Cardiac muscle cell (in vitro differentiated cells and primary cell): ENCODE measurements around the gene RFLNA. TPM values are rescaled to one million over a fixed set of nuclear protein-coding genes. Genes with fewer than 3 reads are reported as not detected.

ENCODE experiments used
- DNase-seq, 2 donors: peaks; one replicate each; pipeline versions ENCODE4 v3.0.0 to v3.0.0-alpha.2; 2010 to 2017; ENCODE audit warnings: low read depth in 1 of 2, low spot score in 1 of 2
- H3K27ac ChIP-seq: fragments of 200-600 bp; sonication (generic); 2 replicates; pipeline ENCODE4 v1.5.1; 2016
- H3K27me3 ChIP-seq: fragments of 200-600 bp; sonication (generic); 2 replicates; pipeline ENCODE4 v1.6.0; 2016; ENCODE audit warnings: control low read depth
- H3K36me3 ChIP-seq: fragments of 200-600 bp; sonication (generic); 2 replicates; pipeline ENCODE4 v1.5.1; 2016; ENCODE audit warnings: control low read depth
- H3K4me1 ChIP-seq: fragments of 200-600 bp; sonication (generic); 2 replicates; pipeline ENCODE4 v1.8.1; 2017; ENCODE audit warnings: low read depth, mild to moderate bottlenecking, mixed run types
- H3K4me3 ChIP-seq: fragments of 200-600 bp; sonication (generic); 2 replicates; pipeline ENCODE4 v1.5.1; 2016; ENCODE audit warnings: mild to moderate bottlenecking
- H3K9me3 ChIP-seq: fragments of 200-600 bp; sonication (generic); 2 replicates; pipeline ENCODE4 v1.5.1; 2017; ENCODE audit warnings: low read depth, mild to moderate bottlenecking, control low read depth
- polyA plus RNA-seq: library from polyadenylated mRNA; unstranded; fragments of >200 nt; fragmentation: Nextera tagmentation; extraction: Ambion mirVana; gene quantifications from 2 replicates; pipeline ENCODE4 v1.2.1, GENCODE V29; 2016
- total RNA-seq: library from RNA; depleted of rRNA; stranded (reverse); fragments of >200 nt; gene quantifications from 2 replicates; pipeline ENCODE4 v1.2.3, GENCODE V29; 2016
- TF ChIP-seq, protein P1 (sequence below): IDR thresholded peaks from 2 replicates; pipeline ENCODE4 v1.5.1; 2012; ENCODE audit warnings: low read depth, mild to moderate bottlenecking, low read length

The RFLNA gene
- total and polyA plus RNA-seq, 2 experiments from 2014 or later, result 1.8 to 4.5 TPM

GRCh38 chr12:124337622-124338021 lies 42.7 kb downstream of the RFLNA start:
- no peaks in the 10 kb centered on the region for H3K4me1 ChIP-seq
- TF ChIP-seq, protein P1, sequence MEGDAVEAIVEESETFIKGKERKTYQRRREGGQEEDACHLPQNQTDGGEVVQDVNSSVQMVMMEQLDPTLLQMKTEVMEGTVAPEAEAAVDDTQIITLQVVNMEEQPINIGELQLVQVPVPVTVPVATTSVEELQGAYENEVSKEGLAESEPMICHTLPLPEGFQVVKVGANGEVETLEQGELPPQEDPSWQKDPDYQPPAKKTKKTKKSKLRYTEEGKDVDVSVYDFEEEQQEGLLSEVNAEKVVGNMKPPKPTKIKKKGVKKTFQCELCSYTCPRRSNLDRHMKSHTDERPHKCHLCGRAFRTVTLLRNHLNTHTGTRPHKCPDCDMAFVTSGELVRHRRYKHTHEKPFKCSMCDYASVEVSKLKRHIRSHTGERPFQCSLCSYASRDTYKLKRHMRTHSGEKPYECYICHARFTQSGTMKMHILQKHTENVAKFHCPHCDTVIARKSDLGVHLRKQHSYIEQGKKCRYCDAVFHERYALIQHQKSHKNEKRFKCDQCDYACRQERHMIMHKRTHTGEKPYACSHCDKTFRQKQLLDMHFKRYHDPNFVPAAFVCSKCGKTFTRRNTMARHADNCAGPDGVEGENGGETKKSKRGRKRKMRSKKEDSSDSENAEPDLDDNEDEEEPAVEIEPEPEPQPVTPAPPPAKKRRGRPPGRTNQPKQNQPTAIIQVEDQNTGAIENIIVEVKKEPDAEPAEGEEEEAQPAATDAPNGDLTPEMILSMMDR, result no peak
- no peak overlapping the region for H3K4me3 ChIP-seq
- H3K36me3 ChIP-seq, result peaks cover 35% of the 10 kb centered on the region
- H3K9me3 ChIP-seq, result no peaks in the 10 kb centered on the region
- no peaks in the 10 kb centered on the region for H3K27me3 ChIP-seq
- H3K27ac ChIP-seq, result no peak overlapping the region
- no peak for DNase-seq

GRCh38 chr12:124338448-124338847 lies 43.6 kb downstream of the RFLNA start:
- Histone ChIP-seq H3K9me3 (no peaks in the 10 kb centered on the region), H3K4me3 (no peak overlapping the region), H3K4me1 (no peaks in the 10 kb centered on the region), H3K27ac (no peak overlapping the region), H3K36me3 (peaks cover 39% of the 10 kb centered on the region), H3K27me3 (no peaks in the 10 kb centered on the region)
- TF ChIP-seq, protein P1, result no peak
- DNase-seq, result no peak

- TF ChIP-seq, protein P1, result no peak
- peaks cover 41% of the 10 kb centered on the region for H3K36me3 ChIP-seq
Measured at GRCh38 chr12:124338876-124339603, 44.1 kb downstream of the RFLNA start.

DNA sequence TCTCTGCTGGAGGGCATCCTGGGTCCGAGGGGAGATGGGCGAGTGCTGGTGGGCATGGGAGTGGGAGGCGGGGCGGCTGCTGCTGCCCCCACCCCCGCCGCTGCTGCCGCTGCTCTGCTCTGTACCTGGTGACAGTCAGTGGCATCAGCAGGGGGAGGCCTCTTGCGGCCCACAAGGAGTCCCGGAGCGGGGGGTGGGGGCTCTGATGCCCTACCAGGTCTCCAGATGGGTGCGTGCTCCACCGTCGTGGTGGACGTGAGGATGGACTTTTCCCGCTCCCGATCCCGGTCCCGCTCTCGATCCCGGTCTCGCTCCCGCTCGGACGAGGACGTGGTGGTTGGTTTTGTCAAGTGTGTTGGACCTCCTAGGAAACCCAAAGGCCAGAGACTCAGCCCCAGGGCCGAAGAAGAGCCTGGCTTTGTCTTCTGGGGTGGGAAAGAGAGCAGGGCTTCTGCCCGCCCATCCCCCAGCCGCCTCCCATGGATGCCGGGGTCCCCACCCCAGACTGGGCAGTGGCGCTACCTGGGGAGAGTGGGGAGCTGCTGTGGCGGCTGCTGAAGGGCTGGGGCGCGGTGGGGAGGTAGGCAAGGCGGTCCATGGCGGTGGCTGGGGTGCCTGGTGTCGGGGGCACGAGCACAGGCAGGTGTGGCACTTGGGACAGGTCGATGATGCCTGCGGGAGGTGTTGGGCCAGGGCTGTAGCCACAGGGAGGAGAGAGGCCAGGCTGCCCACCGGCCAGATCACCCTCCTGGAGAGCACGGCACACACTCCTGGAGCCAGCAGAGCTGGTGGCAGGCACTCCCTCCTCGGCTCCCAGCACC lies 45.4 kb downstream of the RFLNA start:
- no peaks in the 10 kb centered on the region for H3K9me3 ChIP-seq
- DNase-seq, result no peak
- H3K36me3 ChIP-seq, result peaks cover 36% of the 10 kb centered on the region
- H3K27ac ChIP-seq, result no peak overlapping the region
- no peak overlapping the region for H3K4me3 ChIP-seq
- H3K4me1 ChIP-seq, result no peaks in the 10 kb centered on the region
- no peaks in the 10 kb centered on the region for H3K27me3 ChIP-seq
- TF ChIP-seq, protein P1, result no peak

More at GRCh38 chr12:124338876-124339603, 44.1 kb downstream of the RFLNA start:
- Histone ChIP-seq H3K4me3 (no peak overlapping the region), H3K4me1 (no peaks in the 10 kb centered on the region), H3K9me3 (no peaks in the 10 kb centered on the region), H3K27me3 (no peaks in the 10 kb centered on the region), H3K27ac (no peak overlapping the region)
- DNase-seq, result no peak

DNA sequence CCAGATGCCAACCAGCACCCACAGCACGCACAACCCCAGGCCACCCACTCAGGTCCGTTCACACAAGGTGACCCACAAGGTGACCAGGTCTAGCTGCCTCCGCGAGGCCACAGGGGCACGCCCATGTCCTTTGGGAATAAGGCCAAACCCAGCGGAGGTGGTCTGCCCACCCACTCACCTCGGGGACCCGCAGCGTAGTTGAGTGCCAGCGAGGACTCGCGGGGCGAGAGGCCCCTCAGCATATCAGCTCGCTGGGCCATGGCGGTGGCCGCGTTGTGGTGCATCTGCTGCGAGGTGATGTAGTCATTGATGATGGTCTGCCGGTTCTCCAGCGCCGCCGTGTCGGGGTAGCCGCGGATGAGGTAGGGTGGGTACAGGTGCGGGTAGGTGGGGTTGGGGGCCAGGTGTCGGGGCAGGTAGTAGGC lies 46.8 kb downstream of the RFLNA start:
- Histone ChIP-seq H3K4me1 (no peaks in the 10 kb centered on the region), H3K36me3 (peaks cover 40% of the 10 kb centered on the region), H3K27ac (no peak overlapping the region), H3K9me3 (no peaks in the 10 kb centered on the region), H3K27me3 (no peaks in the 10 kb centered on the region), H3K4me3 (no peak overlapping the region)
- TF ChIP-seq, protein P1, result no peak
- no peak for DNase-seq
